ENCODE data around the gene NDE1. TPM values are rescaled to one million over a fixed set of nuclear protein-coding genes. Genes with fewer than 3 reads are reported as not detected.

The NDE1 gene
- total RNA-seq, 2 donors from 2014 or later = 60.5 to 69.2 TPM

DNA sequence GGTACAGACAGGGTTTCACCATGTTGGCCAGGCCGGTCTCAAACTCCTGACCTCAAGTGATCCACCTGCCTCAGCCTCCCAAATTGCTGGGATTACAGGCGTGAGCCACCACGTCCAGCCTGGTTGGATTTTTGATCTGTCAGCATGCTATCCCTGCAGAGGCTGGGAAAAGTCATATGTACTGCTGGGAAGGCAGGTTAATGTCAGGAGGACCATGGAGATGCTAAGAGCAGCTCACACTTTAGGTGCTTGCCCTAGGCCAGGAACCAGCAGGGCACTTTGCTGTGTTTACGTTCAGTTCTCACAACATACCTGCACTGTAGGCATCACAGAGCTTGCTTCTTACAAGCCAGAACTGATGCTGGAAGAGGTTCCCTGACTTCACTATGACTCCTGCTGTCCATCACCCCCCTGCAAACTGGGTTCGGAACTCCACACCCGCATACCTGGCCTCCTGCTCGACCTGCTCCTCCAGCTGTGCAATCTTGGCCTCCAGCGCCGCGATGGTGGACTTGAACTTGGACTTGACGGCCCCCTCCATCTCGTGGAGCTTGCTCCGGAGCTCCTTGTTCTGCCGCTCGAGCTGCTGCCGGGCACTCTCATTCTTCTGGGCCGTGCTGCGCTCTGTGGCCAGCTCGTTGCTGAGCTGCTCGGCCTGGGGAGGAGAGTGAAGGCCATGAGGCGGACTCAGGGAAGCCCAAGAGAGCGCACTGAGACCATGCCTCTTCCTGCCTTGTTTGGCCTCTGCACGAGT, 66.8 kb downstream of the NDE1 start:
- Mint-ChIP-seq H3K4me1 (no peaks in the 10 kb centered on the region), H3K27me3 (ENCODE audit: insufficient read depth) (no peaks in the 10 kb centered on the region), H3K36me3 (ENCODE audit: low read depth) (peaks cover 11% of the 10 kb centered on the region), H3K9me3 (no peaks in the 10 kb centered on the region), H3K27ac (peak overlapping the region; percentile 7), H3K4me3 (no peak overlapping the region)
- 93 to 94% methylated on average over 21 to 23 of the region's 23 CpGs for WGBS, 2 experiments (ENCODE audit: insufficient coverage in 1 of 2, insufficient read length in 1 of 2)
- H3K36me3 ChIP-seq (ENCODE audit: control insufficient read depth, insufficient read depth, low read length) = no peaks in the 10 kb centered on the region
- H3K4me3 ChIP-seq (ENCODE audit: low read length) = no peak overlapping the region
- TF ChIP-seq, protein P1, sequence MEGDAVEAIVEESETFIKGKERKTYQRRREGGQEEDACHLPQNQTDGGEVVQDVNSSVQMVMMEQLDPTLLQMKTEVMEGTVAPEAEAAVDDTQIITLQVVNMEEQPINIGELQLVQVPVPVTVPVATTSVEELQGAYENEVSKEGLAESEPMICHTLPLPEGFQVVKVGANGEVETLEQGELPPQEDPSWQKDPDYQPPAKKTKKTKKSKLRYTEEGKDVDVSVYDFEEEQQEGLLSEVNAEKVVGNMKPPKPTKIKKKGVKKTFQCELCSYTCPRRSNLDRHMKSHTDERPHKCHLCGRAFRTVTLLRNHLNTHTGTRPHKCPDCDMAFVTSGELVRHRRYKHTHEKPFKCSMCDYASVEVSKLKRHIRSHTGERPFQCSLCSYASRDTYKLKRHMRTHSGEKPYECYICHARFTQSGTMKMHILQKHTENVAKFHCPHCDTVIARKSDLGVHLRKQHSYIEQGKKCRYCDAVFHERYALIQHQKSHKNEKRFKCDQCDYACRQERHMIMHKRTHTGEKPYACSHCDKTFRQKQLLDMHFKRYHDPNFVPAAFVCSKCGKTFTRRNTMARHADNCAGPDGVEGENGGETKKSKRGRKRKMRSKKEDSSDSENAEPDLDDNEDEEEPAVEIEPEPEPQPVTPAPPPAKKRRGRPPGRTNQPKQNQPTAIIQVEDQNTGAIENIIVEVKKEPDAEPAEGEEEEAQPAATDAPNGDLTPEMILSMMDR (conservative IDR thresholded peaks at IDR 0.05) = no peak
- H3K4me1 ChIP-seq (ENCODE audit: control insufficient read depth, insufficient read depth, low read length) = no peaks in the 10 kb centered on the region
- no peak overlapping the region for H3K9ac ChIP-seq (ENCODE audit: extremely low read depth, low read length, poor library complexity, severe bottlenecking)
- no peaks in the 10 kb centered on the region for H3K9me3 ChIP-seq (ENCODE audit: control insufficient read depth, low read length)
- H3K27me3 ChIP-seq (ENCODE audit: control insufficient read depth, insufficient read depth, low read length, poor library complexity, severe bottlenecking) = no peaks in the 10 kb centered on the region
- DNase-seq = no peak
- no peak overlapping the region for H3K27ac ChIP-seq (ENCODE audit: low read depth, low read length)

DNA sequence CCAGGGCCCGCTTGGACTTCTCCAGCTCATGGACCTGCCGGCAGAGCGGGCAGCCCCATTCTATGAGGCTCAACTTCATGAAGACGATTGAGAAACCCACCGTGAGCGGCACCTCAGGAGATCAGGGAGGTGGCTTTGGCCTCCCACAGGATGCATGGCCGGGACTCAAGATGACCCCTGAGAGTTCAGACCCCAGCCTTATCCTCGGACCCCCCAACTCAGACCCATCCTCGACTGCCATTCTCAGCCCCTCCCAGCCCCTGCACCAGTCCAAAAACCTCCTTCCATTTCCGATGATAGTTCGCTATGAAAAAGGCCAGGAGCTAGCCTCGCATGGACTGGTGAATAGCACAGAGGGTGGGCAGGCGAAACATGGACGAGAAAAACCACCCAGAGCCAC, 71.0 kb downstream of the NDE1 start:
- Mint-ChIP-seq H3K27me3 (ENCODE audit: insufficient read depth) (no peaks in the 10 kb centered on the region), H3K27ac (no peak overlapping the region), H3K4me3 (no peak overlapping the region), H3K36me3 (ENCODE audit: low read depth) (peaks cover 22% of the 10 kb centered on the region), H3K9me3 (no peaks in the 10 kb centered on the region), H3K4me1 (no peaks in the 10 kb centered on the region)
- H3K36me3 ChIP-seq (ENCODE audit: control insufficient read depth, insufficient read depth, low read length) = no peaks in the 10 kb centered on the region
- H3K27ac ChIP-seq (ENCODE audit: low read depth, low read length) = no peak overlapping the region
- TF ChIP-seq, protein P1 (conservative IDR thresholded peaks at IDR 0.05) = no peak
- no peaks in the 10 kb centered on the region for H3K27me3 ChIP-seq (ENCODE audit: control insufficient read depth, insufficient read depth, low read length, poor library complexity, severe bottlenecking)
- H3K4me3 ChIP-seq (ENCODE audit: low read length) = no peak overlapping the region
- H3K9me3 ChIP-seq (ENCODE audit: control insufficient read depth, low read length) = no peaks in the 10 kb centered on the region
- WGBS, 2 experiments (ENCODE audit: insufficient coverage in 1 of 2, insufficient read length in 1 of 2) = 94 to 97% methylated on average over 14 of the region's 14 CpGs
- H3K9ac ChIP-seq (ENCODE audit: extremely low read depth, low read length, poor library complexity, severe bottlenecking) = no peak overlapping the region
- no peaks in the 10 kb centered on the region for H3K4me1 ChIP-seq (ENCODE audit: control insufficient read depth, insufficient read depth, low read length)
- DNase-seq = no peak

DNA sequence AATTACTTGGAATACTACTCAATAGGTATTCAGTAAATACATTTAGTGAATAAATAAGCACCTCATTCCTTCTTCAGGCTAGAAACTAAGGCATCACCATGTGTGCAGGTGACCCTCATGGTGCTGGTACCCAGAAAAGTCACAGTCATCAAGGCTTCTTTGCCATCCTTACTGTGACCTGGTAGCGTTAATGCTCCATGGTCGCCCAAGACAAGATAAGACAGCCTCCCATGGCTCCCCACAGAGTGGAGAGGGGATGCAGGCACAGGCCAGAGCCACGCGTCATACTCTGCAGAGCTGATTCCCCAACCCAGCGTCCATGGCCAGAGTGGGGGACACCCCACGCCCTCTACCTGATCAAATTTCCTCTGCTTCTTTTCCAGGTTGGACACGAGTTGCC, 73.8 kb downstream of the NDE1 start:
- H3K27ac ChIP-seq (ENCODE audit: low read depth, low read length) = no peak overlapping the region
- no peaks in the 10 kb centered on the region for H3K9me3 ChIP-seq (ENCODE audit: control insufficient read depth, low read length)
- WGBS, 2 experiments (ENCODE audit: insufficient coverage in 1 of 2, insufficient read length in 1 of 2) = 93 to 100% methylated on average over 6 to 7 of the region's 7 CpGs
- no peak for DNase-seq
- H3K9ac ChIP-seq (ENCODE audit: extremely low read depth, low read length, poor library complexity, severe bottlenecking) = no peak overlapping the region
- H3K9me3 Mint-ChIP-seq = no peaks in the 10 kb centered on the region
- H3K36me3 Mint-ChIP-seq (ENCODE audit: low read depth) = peaks cover 26% of the 10 kb centered on the region
- no peak overlapping the region for H3K4me3 ChIP-seq (ENCODE audit: low read length)
- no peak overlapping the region for H3K4me3 Mint-ChIP-seq
- no peaks in the 10 kb centered on the region for H3K27me3 ChIP-seq (ENCODE audit: control insufficient read depth, insufficient read depth, low read length, poor library complexity, severe bottlenecking)
- H3K4me1 Mint-ChIP-seq = no peaks in the 10 kb centered on the region
- TF ChIP-seq, protein P1 (conservative IDR thresholded peaks at IDR 0.05) = no peak
- no peaks in the 10 kb centered on the region for H3K4me1 ChIP-seq (ENCODE audit: control insufficient read depth, insufficient read depth, low read length)
- no peak overlapping the region for H3K27ac Mint-ChIP-seq
- H3K36me3 ChIP-seq (ENCODE audit: control insufficient read depth, insufficient read depth, low read length) = no peaks in the 10 kb centered on the region
- no peaks in the 10 kb centered on the region for H3K27me3 Mint-ChIP-seq (ENCODE audit: insufficient read depth)
